ENCODE results near the gene BRMS1. TPM values are rescaled to one million over a fixed set of nuclear protein-coding genes. Genes with fewer than 3 reads are reported as not detected.

Gene BRMS1
- total RNA-seq, 1 donor from 2014 or later: 32.1 TPM

DNA sequence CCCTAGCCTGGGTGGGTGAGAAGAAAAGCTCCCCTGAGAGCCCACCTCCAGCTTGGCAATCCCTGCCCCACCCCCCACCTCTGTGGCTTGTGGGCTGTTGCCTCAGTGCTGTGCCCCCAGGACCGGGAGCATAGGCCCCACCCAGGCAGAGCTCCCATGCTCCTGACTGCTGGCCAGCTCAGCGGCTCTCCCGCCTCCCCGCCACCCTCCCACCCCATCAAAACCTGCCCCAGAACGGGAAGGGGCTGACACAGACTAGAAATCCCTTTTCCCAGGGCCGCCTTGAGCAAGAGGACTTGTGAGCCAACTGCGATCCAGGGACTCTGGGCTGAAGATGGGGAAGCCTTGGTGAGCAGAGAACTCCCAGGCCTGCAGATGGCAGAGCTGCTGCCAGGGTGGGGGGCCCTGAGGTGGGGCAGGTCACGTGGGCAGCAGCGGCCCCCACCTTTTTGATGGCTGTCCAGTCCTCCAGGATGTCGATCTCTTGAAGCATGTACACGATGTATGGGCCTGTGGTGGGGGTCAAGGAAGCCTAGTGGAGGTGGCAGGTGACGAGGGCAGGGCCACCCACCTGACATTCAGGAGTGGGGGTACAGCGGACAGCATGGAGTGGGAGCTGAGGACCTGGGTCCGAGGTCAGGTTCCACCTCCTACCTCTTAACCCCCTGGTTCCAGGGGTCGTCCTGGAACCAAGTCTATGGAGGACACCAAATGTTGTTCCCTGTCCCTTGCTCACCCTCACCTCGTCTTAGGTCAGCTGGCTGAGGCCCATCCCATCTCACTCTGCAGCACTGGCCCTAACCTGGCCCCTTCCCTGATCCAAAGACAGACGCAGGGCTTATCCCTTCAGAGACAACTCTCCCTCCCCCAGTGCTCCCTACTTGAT lies 6.4 kb downstream of the BRMS1 start:
- Histone ChIP-seq H3K36me3 (peaks cover 38% of the 10 kb centered on the region), H3K9me3 (no peaks in the 10 kb centered on the region), H3K27me3 (no peaks in the 10 kb centered on the region), H3K4me1 (peaks cover 27% of the 10 kb centered on the region), H3K4me3 (no peak overlapping the region), H3K27ac (no peak overlapping the region)
- intact Hi-C loops (cut with DNase I): no loop called here
- ATAC-seq: no peak
- no peak for TF ChIP-seq CTCF (IDR thresholded peaks at IDR 0.05)
- DNase-seq: peak; percentile 42

DNA sequence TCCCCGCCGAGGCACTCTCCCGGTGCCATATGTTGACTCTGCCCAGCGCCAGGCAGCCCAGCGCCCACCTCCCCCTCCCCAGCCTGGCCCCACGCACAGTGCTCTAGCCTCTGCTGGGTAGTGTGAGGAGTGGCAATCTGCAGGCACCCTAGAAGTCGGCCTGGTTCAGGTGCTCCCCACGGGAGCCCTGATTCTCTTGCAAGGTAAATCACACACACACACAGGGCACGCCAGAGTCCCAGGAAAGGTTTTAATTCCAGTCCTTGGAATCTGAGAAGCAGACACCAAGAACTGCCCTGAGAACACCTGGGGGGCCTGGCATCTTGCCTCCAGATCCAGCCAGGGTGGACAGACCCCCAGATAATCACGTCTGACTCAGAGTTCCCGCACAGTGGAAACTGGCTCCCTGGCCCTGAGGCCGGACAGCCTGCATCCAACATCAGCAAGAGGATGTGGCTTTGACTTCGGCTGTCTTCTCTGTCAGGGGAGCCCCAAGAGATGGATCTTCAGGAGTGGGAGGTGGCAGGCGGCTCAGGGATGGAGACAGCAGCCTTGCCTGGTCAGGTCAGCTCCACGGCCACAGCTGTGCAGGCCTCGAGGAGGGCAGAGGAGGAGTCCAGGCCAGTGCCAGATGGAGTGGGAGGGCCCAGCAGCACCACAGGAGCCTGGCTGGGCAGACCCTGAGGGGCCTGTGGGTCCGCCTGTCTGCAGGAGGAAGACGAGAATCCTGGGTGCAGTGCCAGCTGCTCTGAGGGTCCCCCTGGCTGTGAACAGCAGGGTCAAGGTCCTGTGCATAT lies 7.6 kb downstream of the BRMS1 start:
- Histone ChIP-seq H3K4me3 (no peak overlapping the region), H3K27me3 (no peaks in the 10 kb centered on the region), H3K27ac (peak overlapping the region; percentile 75), H3K9me3 (no peaks in the 10 kb centered on the region), H3K4me1 (peaks cover 25% of the 10 kb centered on the region), H3K36me3 (peaks cover 46% of the 10 kb centered on the region)
- intact Hi-C loops (cut with DNase I): no loop called here
- DNase-seq (peak; percentile 63), ATAC-seq (no peak)
- TF ChIP-seq CTCF (IDR thresholded peaks at IDR 0.05): no peak

GRCh38 chr11:66336234-66337102 lies 8.4 kb downstream of the BRMS1 start, which contains the start of gene RIN1:
Gene RIN1 (minus strand): TSS chr11:66336434. CDS start chr11:66336402, 32 bp downstream.
- H3K9me3 ChIP-seq: no peaks in the 10 kb centered on the region
- peak; percentile 36 for TF ChIP-seq CTCF (IDR thresholded peaks at IDR 0.05)
- peak within 1 kb of the TSS; percentile 73 for H3K4me3 ChIP-seq
- peak within 1 kb of the TSS; percentile 75 for H3K27ac ChIP-seq
- peaks cover 25% of the 10 kb centered on the region for H3K4me1 ChIP-seq
- DNase-seq (peak; percentile 78), ATAC-seq (peak; percentile 70)
- intact Hi-C loops (cut with DNase I): no loop called here
- no peaks in the 10 kb centered on the region for H3K27me3 ChIP-seq
- H3K36me3 ChIP-seq: peaks cover 44% of the 10 kb centered on the region

DNA sequence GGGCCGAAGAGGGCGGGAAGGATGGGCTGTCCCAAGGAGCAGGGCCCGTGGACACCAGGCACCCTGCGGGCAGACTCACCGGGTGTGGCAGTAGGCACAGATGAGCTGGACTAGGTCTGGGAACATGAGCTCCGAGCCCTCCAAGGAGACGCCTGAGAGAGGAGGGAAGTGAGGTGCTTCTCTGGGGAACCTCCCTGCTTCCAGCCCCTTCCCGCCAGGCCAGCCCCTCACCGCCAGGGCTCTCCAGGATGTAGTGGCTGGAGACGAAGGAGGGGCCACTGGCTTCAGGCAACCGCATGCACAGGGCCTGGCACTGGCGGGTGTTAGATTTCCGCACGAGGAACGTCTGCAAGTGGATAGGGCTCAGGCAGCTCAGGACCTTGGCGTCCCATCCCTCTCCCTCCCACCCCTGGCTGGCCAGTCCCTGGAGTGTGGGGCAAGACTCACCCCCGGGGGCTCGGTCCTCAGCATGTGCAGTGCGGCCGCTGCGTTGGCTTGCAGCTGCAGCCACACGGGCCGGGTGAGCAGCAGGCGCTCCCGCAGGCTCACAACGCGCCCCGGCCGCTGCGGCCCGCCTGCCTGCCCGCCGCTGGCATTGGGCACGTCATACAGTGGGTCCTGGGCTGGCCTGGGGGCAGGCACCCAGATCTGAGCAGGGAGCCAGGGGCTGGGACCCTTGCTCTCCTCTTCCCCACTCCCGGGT lies 9.2 kb downstream of the BRMS1 start:
- TF ChIP-seq CTCF (IDR thresholded peaks at IDR 0.05): no peak
- H3K27me3 ChIP-seq: no peaks in the 10 kb centered on the region
- peak overlapping the region; percentile 75 for H3K27ac ChIP-seq
- H3K9me3 ChIP-seq: no peaks in the 10 kb centered on the region
- intact Hi-C loops (cut with DNase I): no loop called here
- DNase-seq: peak; percentile 71
- peak; percentile 13 for ATAC-seq
- H3K36me3 ChIP-seq: peaks cover 36% of the 10 kb centered on the region
- peaks cover 25% of the 10 kb centered on the region for H3K4me1 ChIP-seq
- peak overlapping the region; percentile 73 for H3K4me3 ChIP-seq

Measured in upper lobe of right lung (tissue), 1 donor.